ENCODE results near the gene MBD5. TPM values are rescaled to one million over a fixed set of nuclear protein-coding genes. Genes with fewer than 3 reads are reported as not detected.

Gene MBD5
- polyA plus RNA-seq, 1 of the 3 experiments (the other 2 are of a cell fraction): 7.4 TPM

- POLR2A ChIA-PET: no interaction called here
Measured at GRCh38 chr2:148458171-148458570, 437.3 kb downstream of the MBD5 start.

GRCh38 chr2:148459377-148459778 lies 438.5 kb downstream of the MBD5 start:
- H3K4me1 ChIP-seq (ENCODE audit: control insufficient read depth in 1 of 2, insufficient read depth in 2 of 2, low read depth in 1 of 2, low read length in 1 of 2): peaks cover 0 to 2% of the 10 kb centered on the region in 2 experiments; a peak in 2 of 4 replicates
- no peak overlapping the region for H3K9ac ChIP-seq
- H2AFZ ChIP-seq (ENCODE audit: low read depth): no peak overlapping the region
- no peaks in the 10 kb centered on the region for H3K27me3 ChIP-seq (ENCODE audit: insufficient read depth)
- no peak overlapping the region for H3K4me3 ChIP-seq (ENCODE audit: low read depth in 2 of 2, low read length in 1 of 2)
- no peaks in the 10 kb centered on the region for H4K20me1 ChIP-seq (ENCODE audit: insufficient read depth)
- TF ChIP-seq ZBTB33 (IDR thresholded peaks at IDR 0.05; ENCODE audit: borderline replicate concordance, low read depth) (no peak), PBX3 (IDR thresholded peaks at IDR 0.05) (peak; percentile 32; the same call in 1 of the 2 replicates)
- CTCF ChIA-PET: interaction anchor here (1.8 kb wide), 1 partner anchor 10 kb away, joined by 5 read pairs; no protein-coding TSS in a partner anchor
- DNase-seq: no peak
- no peak overlapping the region for H3K4me2 ChIP-seq
- H3K9me3 ChIP-seq: no peaks in the 10 kb centered on the region
- no peaks in the 10 kb centered on the region for H3K79me2 ChIP-seq (ENCODE audit: insufficient read depth)
- POLR2A ChIA-PET: no interaction called here
- no peaks in the 10 kb centered on the region for H3K9me2 ChIP-seq
- H3F3A ChIP-seq (replicated peaks; ENCODE audit: insufficient read depth): no peaks in the 10 kb centered on the region
- H3K27ac ChIP-seq (ENCODE audit: low read depth in 2 of 2, low read length in 1 of 2): peak overlapping the region in 1 of 2 experiments; percentile 1; a peak in 1 of 4 replicates
- peaks cover 0 to 6% of the 10 kb centered on the region in 2 experiments for H3K36me3 ChIP-seq (replicated peaks in 1 of 2; ENCODE audit: control insufficient read depth in 1 of 2, insufficient read depth in 2 of 2, low read length in 1 of 2)

More at GRCh38 chr2:148458171-148458570, 437.3 kb downstream of the MBD5 start:
- no peaks in the 10 kb centered on the region for H4K20me1 ChIP-seq (ENCODE audit: insufficient read depth)
- H3F3A ChIP-seq (replicated peaks; ENCODE audit: insufficient read depth): no peaks in the 10 kb centered on the region
- WGBS (ENCODE audit: low lambda C conversion rate): 96% methylated on average over 2 of the region's 2 CpGs
- H3K36me3 ChIP-seq (replicated peaks in 1 of 2; ENCODE audit: control insufficient read depth in 1 of 2, insufficient read depth in 2 of 2, low read length in 1 of 2): no peaks in the 10 kb centered on the region
- H3K4me2 ChIP-seq: no peak overlapping the region
- TF ChIP-seq TCF12 (IDR thresholded peaks at IDR 0.05): no peak
- no peak for TF ChIP-seq FOXM1 (IDR thresholded peaks at IDR 0.05; ENCODE audit: low read depth)
- no peak for TF ChIP-seq SMC3 (IDR thresholded peaks at IDR 0.05; ENCODE audit: low read depth, low read length)
- no peak for TF ChIP-seq POLR2AphosphoS5 (IDR thresholded peaks at IDR 0.05; ENCODE audit: low read depth, low read length)
- TF ChIP-seq CTCF (IDR thresholded peaks at IDR 0.05): no peak
- no peak for TF ChIP-seq FOSL2 (IDR thresholded peaks at IDR 0.05; ENCODE audit: borderline replicate concordance, low read depth)
- no peak for TF ChIP-seq EP300 (IDR thresholded peaks at IDR 0.05; ENCODE audit: borderline replicate concordance in 1 of 2, low read depth in 1 of 2, low read length in 1 of 2)
- no peak for TF ChIP-seq RCOR1 (IDR thresholded peaks at IDR 0.05; ENCODE audit: low read length)
- no peak for TF ChIP-seq TEAD4 (IDR thresholded peaks at IDR 0.05; ENCODE audit: borderline replicate concordance, insufficient read depth)
- CTCF ChIA-PET: no interaction called here
- H3K9me3 ChIP-seq: no peaks in the 10 kb centered on the region
- no peak overlapping the region for H3K27ac ChIP-seq (ENCODE audit: low read depth in 2 of 2, low read length in 1 of 2)
- DNase-seq: no peak
- H3K79me2 ChIP-seq (ENCODE audit: insufficient read depth): no peaks in the 10 kb centered on the region
- H3K4me1 ChIP-seq (ENCODE audit: control insufficient read depth in 1 of 2, insufficient read depth in 2 of 2, low read depth in 1 of 2, low read length in 1 of 2): peaks cover 0 to 2% of the 10 kb centered on the region in 2 experiments; a peak in 2 of 4 replicates
- H3K27me3 ChIP-seq (ENCODE audit: insufficient read depth): no peaks in the 10 kb centered on the region
- no peak overlapping the region for H2AFZ ChIP-seq (ENCODE audit: low read depth)
- H3K4me3 ChIP-seq (ENCODE audit: low read depth in 2 of 2, low read length in 1 of 2): no peak overlapping the region
- H3K9me2 ChIP-seq: no peaks in the 10 kb centered on the region
- no peak overlapping the region for H3K9ac ChIP-seq

Data from SK-N-SH (cell line).